Peyer's patch (tissue), 4 donors: ENCODE results near the gene SLCO3A1. TPM values are rescaled to one million over a fixed set of nuclear protein-coding genes. Genes with fewer than 3 reads are reported as not detected.

ENCODE experiments used
- DNase-seq, 3 donors: peaks; one replicate each; pipeline ENCODE4 v3.0.0-alpha.2; 2017 to 2019
- H3K27ac ChIP-seq, 4 donors: fragments of 200-600 bp; sonication (generic); one replicate each; pipeline ENCODE4 v1.5.1; 2016 to 2019
- H3K27me3 ChIP-seq, 2 donors: fragments of 200-600 bp; sonication (generic); one replicate each; pipeline ENCODE4 v1.5.1; 2019
- H3K36me3 ChIP-seq, 3 donors: fragments of 200-600 bp; sonication (generic); one replicate each; pipeline ENCODE4 v1.5.1; 2016 to 2019
- H3K4me1 ChIP-seq, 4 donors: fragments of 200-600 bp; sonication (generic); one replicate each; pipeline ENCODE4 v1.5.1; 2016 to 2019
- H3K4me3 ChIP-seq, 4 donors: fragments of 200-600 bp; sonication (generic); 1 replicate in 3 of 4; 2 replicates in 1 of 4; pipeline ENCODE4 v1.5.1; 2016 to 2019; ENCODE audit warnings: mild to moderate bottlenecking in 1 of 4
- H3K9me3 ChIP-seq, 4 donors: fragments of 200-600 bp; sonication (generic); one replicate each; pipeline ENCODE4 v1.5.1; 2016 to 2019; ENCODE audit warnings: mild to moderate bottlenecking in 1 of 4
- POLR2A ChIP-seq, 2 donors: fragments of 450-650 bp; IDR thresholded peaks; one replicate each; pipeline ENCODE4 v1.5.1; 2017; ENCODE audit warnings: antibody characterized with exemption in 2 of 2, mild to moderate bottlenecking in 2 of 2, moderate library complexity in 2 of 2
- total RNA-seq, 4 donors: library from RNA; depleted of rRNA; stranded (reverse); fragments of >200 nt; gene quantifications; one replicate each; pipeline ENCODE4 v1.1.0, GENCODE V29; 2016
- TF ChIP-seq, protein P1 (sequence below), 6 experiments: fragments of 450-650 bp in 4 of 6; fragments of 200-600 bp in 2 of 6; sonication (generic) in 1 of 6; IDR thresholded peaks; one replicate each; pipeline ENCODE4 v1.5.1; 2017 to 2019; ENCODE audit warnings: antibody characterized with exemption in 6 of 6, mild to moderate bottlenecking in 3 of 6, moderate library complexity in 1 of 6

The SLCO3A1 gene
- total RNA-seq, 4 donors from 2014 or later: 2.1 to 8.3 (median 5.0) TPM

GRCh38 chr15:92112711-92113110 lies 259.2 kb downstream of the SLCO3A1 start:
- Histone ChIP-seq H3K4me1 (no peaks in the 10 kb centered on the region), H3K9me3 (no peaks in the 10 kb centered on the region), H3K36me3 (no peaks in the 10 kb centered on the region), H3K27me3 (no peaks in the 10 kb centered on the region), H3K4me3 (no peak overlapping the region), H3K27ac (no peak overlapping the region)
- DNase-seq: no peak
- no peak for TF ChIP-seq POLR2A (IDR thresholded peaks at IDR 0.05)

DNA sequence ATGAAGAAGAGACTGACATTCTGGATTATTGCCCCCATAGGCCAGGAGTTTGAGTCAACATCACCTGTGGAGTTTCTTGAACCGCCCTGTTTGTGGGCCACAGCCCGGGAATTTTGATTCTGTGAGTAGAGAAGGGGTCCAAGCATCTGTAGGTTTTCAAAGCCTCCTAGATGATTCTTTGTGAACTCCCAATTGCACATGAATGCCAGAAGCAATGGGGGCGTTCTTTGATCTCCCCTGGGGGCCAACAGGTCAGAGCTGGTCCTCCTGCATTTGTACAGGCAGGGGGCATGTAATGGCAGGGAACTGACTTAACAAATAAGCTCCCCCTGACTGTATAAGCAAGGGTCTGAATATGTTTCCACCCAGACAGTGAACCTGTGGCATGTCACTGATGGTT lies 260.3 kb downstream of the SLCO3A1 start:
- no peak overlapping the region for H3K27ac ChIP-seq
- H3K36me3 ChIP-seq: no peaks in the 10 kb centered on the region
- no peak for DNase-seq
- TF ChIP-seq, protein P1, sequence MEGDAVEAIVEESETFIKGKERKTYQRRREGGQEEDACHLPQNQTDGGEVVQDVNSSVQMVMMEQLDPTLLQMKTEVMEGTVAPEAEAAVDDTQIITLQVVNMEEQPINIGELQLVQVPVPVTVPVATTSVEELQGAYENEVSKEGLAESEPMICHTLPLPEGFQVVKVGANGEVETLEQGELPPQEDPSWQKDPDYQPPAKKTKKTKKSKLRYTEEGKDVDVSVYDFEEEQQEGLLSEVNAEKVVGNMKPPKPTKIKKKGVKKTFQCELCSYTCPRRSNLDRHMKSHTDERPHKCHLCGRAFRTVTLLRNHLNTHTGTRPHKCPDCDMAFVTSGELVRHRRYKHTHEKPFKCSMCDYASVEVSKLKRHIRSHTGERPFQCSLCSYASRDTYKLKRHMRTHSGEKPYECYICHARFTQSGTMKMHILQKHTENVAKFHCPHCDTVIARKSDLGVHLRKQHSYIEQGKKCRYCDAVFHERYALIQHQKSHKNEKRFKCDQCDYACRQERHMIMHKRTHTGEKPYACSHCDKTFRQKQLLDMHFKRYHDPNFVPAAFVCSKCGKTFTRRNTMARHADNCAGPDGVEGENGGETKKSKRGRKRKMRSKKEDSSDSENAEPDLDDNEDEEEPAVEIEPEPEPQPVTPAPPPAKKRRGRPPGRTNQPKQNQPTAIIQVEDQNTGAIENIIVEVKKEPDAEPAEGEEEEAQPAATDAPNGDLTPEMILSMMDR (IDR thresholded peaks at IDR 0.05): no peak
- TF ChIP-seq POLR2A (IDR thresholded peaks at IDR 0.05): no peak
- no peaks in the 10 kb centered on the region for H3K4me1 ChIP-seq
- no peaks in the 10 kb centered on the region for H3K9me3 ChIP-seq
- no peaks in the 10 kb centered on the region for H3K27me3 ChIP-seq
- H3K4me3 ChIP-seq: no peak overlapping the region

DNA sequence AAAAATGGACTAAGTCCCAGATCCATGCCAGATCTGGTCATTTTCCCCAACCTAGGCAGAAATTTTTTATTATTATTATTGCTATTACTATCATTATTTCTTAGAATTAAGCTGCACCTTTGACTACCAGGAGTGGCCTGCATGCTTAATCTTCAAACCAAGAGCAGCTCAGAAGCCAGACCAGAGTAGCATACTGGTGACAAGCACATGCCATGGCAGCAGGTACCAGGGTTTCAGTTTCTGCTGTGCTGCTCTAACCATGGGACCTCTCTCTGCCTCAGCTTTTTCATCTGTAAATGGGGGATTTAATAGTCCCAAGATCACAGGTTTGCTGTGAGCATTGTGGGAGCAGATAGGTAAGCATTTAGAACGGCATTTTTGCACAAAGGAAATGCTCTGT lies 262.3 kb downstream of the SLCO3A1 start:
- H3K36me3 ChIP-seq: no peaks in the 10 kb centered on the region
- no peak for DNase-seq
- no peaks in the 10 kb centered on the region for H3K9me3 ChIP-seq
- no peak overlapping the region for H3K4me3 ChIP-seq
- no peak overlapping the region for H3K27ac ChIP-seq
- TF ChIP-seq, protein P1 (IDR thresholded peaks at IDR 0.05): no peak
- no peak for TF ChIP-seq POLR2A (IDR thresholded peaks at IDR 0.05)
- no peaks in the 10 kb centered on the region for H3K4me1 ChIP-seq
- H3K27me3 ChIP-seq: no peaks in the 10 kb centered on the region

DNA sequence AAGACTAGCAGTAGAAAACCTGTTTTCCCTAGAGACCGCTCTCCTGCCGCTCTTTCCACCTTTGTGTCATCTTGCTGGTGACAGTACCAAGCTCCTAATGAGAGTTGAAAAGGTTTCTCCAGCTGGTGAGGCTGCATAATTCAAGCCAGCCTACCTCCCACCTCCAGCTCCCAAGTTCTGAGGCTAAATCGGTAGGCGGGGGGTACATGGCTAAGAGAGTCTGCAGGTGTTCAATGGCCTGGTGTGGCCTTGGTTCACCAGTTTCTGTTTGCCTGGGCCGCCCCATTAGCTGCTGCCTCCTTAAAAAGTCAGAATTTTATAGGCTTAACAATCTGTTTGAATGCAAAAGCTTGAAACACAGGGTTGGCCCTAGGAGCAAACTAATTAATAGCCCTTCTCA lies 262.8 kb downstream of the SLCO3A1 start:
- Histone ChIP-seq H3K27ac (no peak overlapping the region), H3K4me1 (no peaks in the 10 kb centered on the region), H3K9me3 (no peaks in the 10 kb centered on the region), H3K27me3 (no peaks in the 10 kb centered on the region), H3K4me3 (no peak overlapping the region), H3K36me3 (no peaks in the 10 kb centered on the region)
- TF ChIP-seq, protein P1 (IDR thresholded peaks at IDR 0.05): no peak
- no peak for DNase-seq

DNA sequence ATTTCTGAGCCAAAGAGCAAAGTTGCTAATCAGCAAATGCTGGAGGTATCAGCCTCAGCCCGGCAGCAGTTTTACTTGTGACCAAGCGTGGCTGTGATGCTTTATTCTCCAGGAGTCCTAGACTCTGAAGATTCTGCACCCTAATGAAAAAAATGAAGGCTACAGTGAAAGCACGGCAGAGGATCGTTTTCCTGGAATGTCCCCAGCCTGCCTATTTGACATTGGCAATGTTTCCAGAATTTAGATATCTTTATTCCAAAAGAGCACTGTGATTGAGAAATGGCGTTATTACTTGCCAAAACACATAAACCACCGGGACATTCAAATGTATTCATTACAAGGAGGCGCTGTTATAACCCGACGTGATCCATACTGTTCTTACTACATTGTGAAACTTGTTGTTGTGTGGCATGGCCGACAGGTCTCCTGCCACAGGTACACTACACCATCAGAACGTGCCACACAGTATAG lies 263.8 kb downstream of the SLCO3A1 start:
- no peaks in the 10 kb centered on the region for H3K36me3 ChIP-seq
- no peaks in the 10 kb centered on the region for H3K27me3 ChIP-seq
- H3K4me3 ChIP-seq: no peak overlapping the region
- no peak for TF ChIP-seq POLR2A (IDR thresholded peaks at IDR 0.05)
- TF ChIP-seq, protein P1 (IDR thresholded peaks at IDR 0.05): no peak
- no peak overlapping the region for H3K27ac ChIP-seq
- H3K9me3 ChIP-seq: no peaks in the 10 kb centered on the region
- DNase-seq: no peak
- H3K4me1 ChIP-seq: no peaks in the 10 kb centered on the region

- no peak overlapping the region for H3K4me3 ChIP-seq
- no peak for DNase-seq
- H3K4me1 ChIP-seq: no peaks in the 10 kb centered on the region
- no peaks in the 10 kb centered on the region for H3K36me3 ChIP-seq
- H3K27ac ChIP-seq: no peak overlapping the region
- H3K27me3 ChIP-seq: no peaks in the 10 kb centered on the region
- TF ChIP-seq POLR2A (IDR thresholded peaks at IDR 0.05): no peak
- TF ChIP-seq, protein P1 (IDR thresholded peaks at IDR 0.05): no peak
- no peaks in the 10 kb centered on the region for H3K9me3 ChIP-seq
These were observed 264.8 kb downstream of the SLCO3A1 start for GRCh38 chr15:92118162-92118935.
